MV-4-11 (cell line): Measurements from ENCODE around the gene CCDC182.

Source experiments
- DNase-seq: peaks from one replicate; lab custom pipeline; 2025; lab: John Stamatoyannopoulos, UW

The CCDC182 gene

DNA sequence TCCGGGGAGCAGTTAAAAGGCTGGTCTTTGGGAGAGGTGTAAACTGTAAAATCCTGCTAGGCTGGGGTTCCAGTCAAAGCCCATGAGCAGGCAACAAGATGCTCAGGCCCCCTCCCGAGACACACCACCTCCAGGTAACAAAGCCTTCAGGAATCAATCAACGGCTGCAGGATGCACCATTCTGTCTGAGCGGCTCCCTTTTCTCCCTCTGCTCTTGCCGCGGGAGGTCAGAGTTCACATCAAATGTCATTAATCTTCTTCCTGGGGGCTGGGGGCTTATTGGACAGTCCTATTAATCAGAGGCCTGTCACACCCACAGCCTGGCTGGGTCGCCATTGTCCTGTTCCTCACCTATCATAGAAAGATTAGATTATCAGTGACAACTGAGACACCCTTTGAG is 11.9 kb upstream of the CCDC182 start:
- DNase-seq: no peak

DNA sequence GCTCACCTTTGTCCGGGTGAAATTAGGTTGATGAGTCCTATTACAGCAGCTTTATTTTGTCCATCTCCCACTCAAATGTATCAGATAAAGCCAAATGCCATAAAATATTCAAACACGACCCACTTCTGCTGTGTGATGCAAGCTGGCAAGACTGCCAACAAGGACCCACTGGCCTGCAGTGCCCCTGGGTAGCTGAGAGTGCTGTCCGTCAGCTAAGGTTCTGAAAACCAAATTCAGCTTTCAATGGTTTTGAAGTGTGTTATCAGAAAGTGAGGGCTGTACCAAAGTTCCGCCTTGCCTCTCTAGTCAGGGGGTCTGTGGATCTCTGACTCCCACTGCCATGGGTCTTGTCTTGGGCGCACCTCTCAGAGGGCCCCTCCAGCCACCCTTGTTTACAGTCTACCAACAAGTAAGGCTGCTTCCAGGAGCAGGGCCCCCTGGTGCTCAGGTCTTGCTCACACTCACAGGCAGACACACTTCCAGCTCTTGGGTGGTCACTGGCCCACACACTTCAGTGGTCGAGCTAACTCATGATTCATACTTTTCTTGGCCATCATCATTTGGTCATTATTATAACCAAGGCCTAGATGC is 10.5 kb upstream of the CCDC182 start:
- DNase-seq: peak; percentile 10

GRCh38 chr17:57752031-57752905 is 7.2 kb upstream of the CCDC182 start:
- DNase-seq: peak; percentile 88

GRCh38 chr17:57751348-57751971 is 6.4 kb upstream of the CCDC182 start:
- peak; percentile 77 for DNase-seq

GRCh38 chr17:57750895-57751294 is 5.8 kb upstream of the CCDC182 start:
- DNase-seq: no peak

DNA sequence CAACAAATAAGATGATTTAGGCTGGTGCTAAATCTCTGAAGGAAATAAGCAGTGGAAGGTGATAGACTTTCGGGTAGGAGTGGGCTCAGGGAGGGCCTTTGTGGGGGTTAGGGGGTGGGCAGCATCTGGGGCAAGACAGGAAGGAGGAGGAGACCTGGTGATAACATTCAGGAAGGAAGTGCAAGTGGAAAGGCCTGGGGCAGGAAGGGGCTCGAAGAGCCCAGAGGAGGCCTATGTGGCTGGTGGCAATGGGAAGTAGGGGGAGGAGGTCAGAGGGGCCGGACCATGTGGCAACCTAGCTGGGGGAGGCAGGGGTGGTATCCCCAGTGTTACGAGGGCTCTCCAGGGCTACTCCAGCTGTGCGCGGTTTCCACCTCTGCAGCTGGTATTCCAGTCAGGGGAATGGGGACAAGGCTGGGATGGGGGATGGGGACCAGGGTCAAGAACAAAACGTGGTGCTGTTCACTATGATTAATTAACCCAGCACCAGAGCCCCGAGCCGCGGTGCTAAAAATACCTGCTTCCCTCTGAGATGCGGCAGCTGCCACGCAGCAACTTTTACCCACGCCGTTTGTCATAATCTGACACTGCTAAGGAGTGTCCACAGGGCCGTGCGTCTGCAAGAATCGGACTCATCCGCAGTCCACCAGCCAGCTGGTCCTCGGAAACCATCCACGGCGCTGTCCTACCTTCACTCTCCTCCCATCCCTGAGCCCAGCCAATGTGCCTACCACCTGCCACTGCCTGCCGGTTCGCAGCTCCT is 5.2 kb upstream of the CCDC182 start:
- DNase-seq: peak; percentile 66

DNA sequence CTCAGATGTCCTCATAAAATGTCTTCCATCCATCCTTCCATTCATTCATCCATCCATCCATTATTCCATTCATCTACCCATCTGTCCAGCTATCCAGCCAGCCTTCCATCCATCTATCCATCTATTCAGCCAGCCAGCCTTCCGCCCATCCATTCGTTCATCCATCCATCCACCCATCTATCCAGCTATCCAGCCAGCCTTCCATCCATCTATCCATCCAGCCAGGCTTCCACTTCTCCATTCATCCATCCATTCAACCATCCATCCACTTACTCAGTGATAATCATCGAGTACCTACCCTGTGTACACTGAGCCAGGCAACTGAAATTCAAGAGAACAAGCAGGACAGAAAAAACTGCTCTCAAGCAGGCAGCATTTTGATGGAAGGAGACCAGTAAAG is 4.6 kb upstream of the CCDC182 start:
- no peak for DNase-seq

GRCh38 chr17:57747221-57748017 is 2.3 kb upstream of the CCDC182 start:
- peak; percentile 61 for DNase-seq

GRCh38 chr17:57746221-57746620 is 1.1 kb upstream of the CCDC182 start:
- no peak for DNase-seq

DNA sequence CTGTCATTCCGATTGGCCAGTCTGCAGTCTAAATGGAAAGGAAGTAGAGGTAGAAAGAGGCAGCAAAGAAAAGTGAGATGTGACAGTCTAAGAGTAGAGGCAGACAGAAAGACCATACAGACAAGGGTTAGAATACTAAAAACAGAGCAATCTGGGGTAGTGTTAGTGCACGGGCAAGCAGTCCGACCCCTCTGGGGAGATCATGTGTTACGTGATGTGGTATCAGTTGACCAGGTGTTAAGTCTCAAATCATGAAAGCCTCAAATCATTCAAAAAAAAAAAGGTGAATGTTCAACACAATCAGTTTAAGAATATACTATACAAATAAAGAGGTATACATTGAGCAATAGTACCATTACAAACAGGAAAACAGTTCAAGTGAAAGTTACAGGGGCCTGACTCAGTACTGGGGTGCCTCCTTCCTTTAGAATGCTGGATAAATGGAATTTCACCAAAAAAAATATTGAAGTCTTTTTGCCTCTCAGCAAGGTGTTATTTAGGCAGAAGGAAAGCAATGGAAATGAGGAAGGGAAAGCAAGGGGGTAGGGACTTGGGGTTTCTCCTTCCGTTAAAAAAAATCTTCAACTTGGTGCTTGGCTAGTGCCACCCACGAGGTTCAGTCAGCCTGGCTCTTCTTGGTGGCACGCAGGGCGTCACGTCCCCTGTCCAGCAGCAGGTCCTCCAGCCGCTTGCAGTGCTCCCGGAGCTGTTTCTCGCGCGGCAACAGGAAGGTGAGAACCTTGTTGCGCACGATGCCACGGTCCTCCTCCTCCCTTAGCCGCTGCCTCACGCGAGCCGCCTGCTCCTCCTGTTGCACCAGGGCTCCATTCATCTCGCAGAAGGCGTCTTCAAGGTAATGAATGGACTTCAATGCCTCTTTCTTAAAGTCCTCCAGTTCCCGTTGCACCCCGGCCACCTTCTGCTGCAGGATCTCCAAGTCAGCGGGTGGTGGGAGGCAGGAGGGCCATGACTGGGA is 616 bp downstream of the CCDC182 start:
- peak; percentile 89 for DNase-seq

DNA sequence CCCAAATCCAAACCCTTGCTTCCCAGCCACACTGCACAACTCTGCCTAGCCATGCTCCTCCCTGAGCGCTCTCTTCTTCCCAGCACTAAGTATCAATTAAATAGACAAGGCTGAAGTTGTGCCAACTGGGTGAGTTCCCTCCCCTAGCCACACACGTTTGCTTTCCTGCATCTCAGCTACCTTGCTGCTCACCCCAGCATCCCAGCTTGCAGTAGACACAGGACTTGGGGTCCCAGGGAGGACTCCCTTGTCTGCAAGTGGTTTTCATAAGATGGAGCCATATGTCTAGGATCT is 4.9 kb downstream of the CCDC182 start:
- no peak for DNase-seq

DNA sequence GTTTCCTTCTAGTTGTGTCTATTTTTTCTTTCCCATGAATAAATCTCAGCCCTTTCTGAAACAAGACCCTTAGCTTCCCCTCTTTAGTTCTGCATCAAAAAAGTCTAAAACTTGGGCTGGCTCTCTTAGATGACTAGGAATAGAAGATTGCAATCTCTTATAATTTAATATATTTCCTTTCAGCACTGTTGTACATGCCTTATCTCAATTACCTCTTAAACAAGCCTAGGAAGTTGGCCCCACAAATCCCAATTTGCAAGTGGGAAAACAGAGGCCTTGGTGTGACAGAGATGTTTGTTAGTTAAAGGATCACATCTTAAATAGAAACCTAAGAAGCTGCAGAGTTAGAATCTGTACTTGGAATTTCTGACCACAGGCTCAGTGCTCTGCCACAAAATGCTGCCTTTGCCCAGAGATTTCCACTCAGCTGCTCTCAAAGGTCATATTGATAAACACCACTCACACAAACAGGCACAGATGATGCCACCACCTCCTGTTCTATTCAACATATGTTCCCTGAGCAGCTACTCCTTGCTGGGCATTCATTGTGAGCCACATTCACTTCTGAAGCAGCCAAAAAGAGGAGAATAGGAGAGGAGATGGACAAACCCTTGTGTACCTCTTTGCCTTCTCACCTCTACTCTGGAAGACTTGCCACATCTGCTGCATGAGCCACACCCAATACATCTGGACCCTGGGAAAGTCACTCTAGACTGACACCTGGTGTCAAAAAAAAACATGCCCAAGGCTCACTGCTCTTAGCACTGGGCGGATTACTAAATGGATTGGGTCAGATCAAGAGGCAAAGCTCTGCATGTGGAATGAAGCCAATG is 5.5 kb downstream of the CCDC182 start:
- peak; percentile 34 for DNase-seq

GRCh38 chr17:57737450-57737849 is 7.6 kb downstream of the CCDC182 start:
- no peak for DNase-seq

GRCh38 chr17:57735707-57736106 is 9.4 kb downstream of the CCDC182 start:
- DNase-seq: no peak

DNA sequence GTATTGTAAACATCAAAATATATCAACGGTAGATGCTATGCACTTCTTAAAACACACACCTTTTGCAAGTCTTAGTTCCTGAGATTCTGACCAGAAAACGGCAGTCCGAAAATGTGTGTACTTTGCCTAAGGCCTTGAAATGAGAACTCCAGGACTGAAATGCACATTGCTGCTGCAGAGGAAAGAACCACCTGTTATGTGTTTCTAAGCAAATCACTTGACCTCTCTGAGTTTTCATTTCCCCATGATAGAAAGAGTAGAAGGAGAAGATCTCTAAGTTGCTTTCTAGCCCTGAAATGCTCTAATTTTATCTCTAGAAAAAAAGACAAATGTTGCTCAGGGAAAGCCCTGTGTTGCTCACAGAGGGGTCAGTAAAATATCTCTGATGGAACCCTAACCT is 9.9 kb downstream of the CCDC182 start:
- no peak for DNase-seq

DNA sequence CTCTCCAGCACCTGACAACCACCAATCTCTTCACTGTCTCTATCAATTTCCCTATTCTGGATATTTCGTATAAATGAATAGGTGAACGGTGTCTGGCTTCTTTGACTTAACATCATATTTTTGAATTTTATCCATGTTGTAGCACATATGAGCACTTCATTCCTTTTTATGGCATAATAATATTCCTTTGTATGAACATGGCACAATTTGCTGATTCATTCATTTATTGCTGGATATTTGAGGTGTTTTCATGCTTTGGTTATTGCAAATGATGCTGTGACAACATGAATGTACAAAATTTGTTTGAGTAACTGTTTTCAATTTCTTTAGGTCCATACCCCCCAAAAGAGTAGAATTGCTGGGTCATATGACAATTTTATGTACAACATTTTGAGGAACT is 12.0 kb downstream of the CCDC182 start:
- no peak for DNase-seq

GRCh38 chr17:57732062-57732461 is 13.0 kb downstream of the CCDC182 start:
- no peak for DNase-seq

DNA sequence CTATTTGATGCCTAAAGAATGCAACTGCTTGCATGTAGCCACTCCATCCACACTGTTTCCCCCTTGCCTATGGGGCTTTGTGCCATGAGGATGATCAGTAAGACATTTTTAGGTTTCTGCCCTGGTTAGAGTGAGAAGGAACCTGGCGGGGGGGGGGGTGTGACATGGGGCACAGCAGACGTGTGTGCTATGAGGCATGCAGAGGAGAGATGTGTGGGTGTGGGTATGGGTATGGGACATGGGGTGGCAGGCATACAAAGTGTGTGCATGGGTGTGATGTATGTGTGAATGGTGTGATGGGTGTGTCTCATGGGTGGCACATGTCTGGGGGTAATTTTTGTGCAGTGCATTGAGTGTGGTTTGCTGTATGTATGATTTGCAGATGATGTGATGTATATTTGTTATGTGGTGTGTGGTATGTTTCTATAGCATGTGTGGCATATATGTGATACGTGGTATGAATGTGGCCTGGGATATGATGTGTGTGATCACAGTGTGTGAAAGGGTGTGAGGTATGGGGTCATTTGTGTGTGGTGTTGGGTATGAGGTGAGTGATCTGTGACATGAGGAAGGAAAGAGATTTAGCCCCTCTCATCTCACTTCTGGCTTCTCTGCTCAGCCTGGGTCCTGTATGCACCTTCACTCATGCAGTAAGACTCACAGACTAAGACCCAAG is 14.9 kb downstream of the CCDC182 start:
- DNase-seq: no peak

GRCh38 chr17:57727630-57728175 is 17.4 kb downstream of the CCDC182 start:
- DNase-seq: no peak
